HepG2 (cell line): Measurements from ENCODE around the gene NUP62. TPM values are rescaled to one million over a fixed set of nuclear protein-coding genes. Genes with fewer than 3 reads are reported as not detected.

Source experiments
- ATAC-seq: fragments of 200-7000 bp; cut with Tn5 transposase; 3 replicates; pipeline ENCODE4 v1.9.1; 2020; ENCODE audit warnings: mild to moderate bottlenecking, moderate library complexity
- BruUV-seq: library from RNA; stranded (reverse); fragments of 400-500 nt; replicated peaks from 2 replicates; lab custom pipeline; 2021; lab: Mats Ljungman, UMichigan
- CTCF ChIA-PET: fragments of 300-600 bp; formaldehyde crosslinking; extraction: SDS; loops from one replicate; lab custom pipeline; 2021; ENCODE audit warnings: low total read pairs, inconsistent platforms, low intra/inter-chr PET ratio; lab: Yijun Ruan, JAX
- POLR2A ChIA-PET: fragments of 350-600 bp; sonication (Branson Sonifier 250); formaldehyde crosslinking; loops from one replicate; lab custom pipeline; 2020; ENCODE audit warnings: antibody characterized with exemption, inconsistent platforms; lab: Yijun Ruan, JAX
- DNase-seq: peaks from one replicate; pipeline ENCODE4 v3.0.0-alpha.2; 2015; ENCODE audit warnings: low spot score
- FAIRE-seq: peaks from 3 replicates; lab custom pipeline; 2011; peaks lifted over from hg19 to GRCh38; lab: Jason Lieb, UNC
- H2AFZ ChIP-seq: one replicate; pipeline ENCODE4 v1.6.1; 2011; ENCODE audit warnings: low read length, inconsistent platforms
- H3K27ac ChIP-seq: fragments of 300-600 bp; 3 replicates; pipeline ENCODE4 v1.8.0; 2011; ENCODE audit warnings: mixed run types, mild to moderate bottlenecking, mixed read lengths, low read length, inconsistent platforms; ENCODE audit not compliant: insufficient read depth; ENCODE audit errors: extremely low read length
- H3K27me3 ChIP-seq, 2 experiments: fragments of 200-600 bp in 1 of 2; 2 replicates in 1 of 2; 3 replicates in 1 of 2; pipeline versions ENCODE4 v1.6.0 to v1.8.0; 2011; ENCODE audit warnings: low read length in 2 of 2, mild to moderate bottlenecking in 2 of 2, moderate library complexity in 2 of 2, inconsistent platforms in 1 of 2; ENCODE audit not compliant: insufficient read depth in 2 of 2, control insufficient read depth in 1 of 2
- H3K36me3 ChIP-seq, 2 experiments: fragments of 200-600 bp in 1 of 2; replicated peaks in 1 of 2; 2 replicates in 1 of 2; 3 replicates in 1 of 2; pipeline versions ENCODE4 v1.5.1 to v1.8.0; 2011; ENCODE audit warnings: low read length in 2 of 2, inconsistent platforms in 1 of 2; ENCODE audit not compliant: insufficient read depth in 2 of 2, control insufficient read depth in 1 of 2
- H3K4me1 ChIP-seq: 2 replicates; pipeline ENCODE4 v1.5.1; 2012; ENCODE audit warnings: low read length, inconsistent platforms; ENCODE audit not compliant: insufficient read depth
- H3K4me2 ChIP-seq: 2 replicates; pipeline ENCODE4 v1.6.0; 2011; ENCODE audit warnings: low read depth, low read length, inconsistent platforms
- H3K4me3 ChIP-seq, 3 experiments: fragments of 200-600 bp in 1 of 3; sonication (generic), shearing (Covaris generic) in 1 of 3; replicated peaks in 1 of 3; 2 replicates each; pipeline ENCODE4 v1.5.1; 2011 to 2016; ENCODE audit warnings: low read length in 3 of 3, inconsistent platforms in 2 of 3, low read depth in 2 of 3, mild to moderate bottlenecking in 2 of 3, control low read depth in 1 of 3, mixed read lengths in 1 of 3; ENCODE audit not compliant: insufficient read depth in 1 of 3
- H3K79me2 ChIP-seq: one replicate; pipeline ENCODE4 v1.6.1; 2011; ENCODE audit warnings: low read length, inconsistent platforms; ENCODE audit not compliant: insufficient read depth
- H3K9ac ChIP-seq: 2 replicates; pipeline ENCODE4 v1.6.0; 2011; ENCODE audit warnings: mild to moderate bottlenecking, low read depth, low read length, inconsistent platforms; ENCODE audit not compliant: insufficient read depth
- H3K9me3 ChIP-seq: 2 replicates; pipeline ENCODE4 v1.5.1; 2012; ENCODE audit warnings: mild to moderate bottlenecking, low read length
- H4K20me1 ChIP-seq: 2 replicates; pipeline ENCODE4 v1.6.0; 2011; ENCODE audit warnings: inconsistent platforms, mild to moderate bottlenecking, low read length, moderate library complexity; ENCODE audit not compliant: insufficient read depth
- AGO1 ChIP-seq: fragments of 200-400 bp; formaldehyde crosslinking; IDR thresholded peaks from 2 replicates; pipeline ENCODE4 v1.6.1; 2017; ENCODE audit warnings: mild to moderate bottlenecking, low read depth, low read length, moderate library complexity; ENCODE audit not compliant: poor library complexity, severe bottlenecking
- CENPT ChIP-seq: sonication (generic); formaldehyde crosslinking; IDR thresholded peaks from 2 replicates; pipeline ENCODE4 v1.8.0; 2022; ENCODE audit warnings: low read depth, mild to moderate bottlenecking, moderate library complexity, missing genetic modification reagents
- CREB1 ChIP-seq, 2 experiments: fragments of 450-650 bp in 1 of 2; IDR thresholded peaks; 2 replicates each; pipeline ENCODE4 v1.6.1; 2016 to 2017; ENCODE audit warnings: control low read depth in 1 of 2, mild to moderate bottlenecking in 1 of 2, missing compliant biosample characterization in 1 of 2, missing genetic modification characterization in 1 of 2
- CREB3 ChIP-seq: sonication (generic); formaldehyde crosslinking; IDR thresholded peaks from 2 replicates; pipeline ENCODE4 v1.5.0; 2020; ENCODE audit warnings: missing genetic modification reagents
- HNRNPL ChIP-seq: fragments of 200-400 bp; formaldehyde crosslinking; IDR thresholded peaks from 2 replicates; pipeline ENCODE4 v1.6.1; 2017; ENCODE audit warnings: mild to moderate bottlenecking, low read depth, low read length
- PTBP1 ChIP-seq: fragments of 200-400 bp; formaldehyde crosslinking; IDR thresholded peaks from 2 replicates; pipeline ENCODE4 v1.6.1; 2018; ENCODE audit warnings: low read length, low read depth; ENCODE audit not compliant: poor library complexity, severe bottlenecking
- SMAD1 ChIP-seq: sonication (generic); formaldehyde crosslinking; IDR thresholded peaks from 2 replicates; pipeline ENCODE4 v1.4.0; 2020; ENCODE audit warnings: missing genetic modification reagents, low read depth, mild to moderate bottlenecking, borderline replicate concordance
- TEF ChIP-seq: sonication (generic); formaldehyde crosslinking; IDR thresholded peaks from 2 replicates; pipeline ENCODE4 v1.5.0; 2020; ENCODE audit warnings: missing genetic modification reagents
- TMF1 ChIP-seq: sonication (generic); formaldehyde crosslinking; IDR thresholded peaks from 2 replicates; pipeline ENCODE4 v1.8.1; 2022; ENCODE audit warnings: low read depth, missing genetic modification reagents
- ZFX ChIP-seq: sonication (generic); formaldehyde crosslinking; IDR thresholded peaks from 2 replicates; pipeline ENCODE4 v1.4.0; 2020; ENCODE audit warnings: mild to moderate bottlenecking, low read depth, missing genetic modification reagents, moderate library complexity
- ZNF660 ChIP-seq: sonication (generic); formaldehyde crosslinking; IDR thresholded peaks from 2 replicates; pipeline ENCODE4 v1.5.1; 2020; ENCODE audit warnings: mild to moderate bottlenecking, low read depth, missing genetic modification reagents, borderline replicate concordance
- WGBS: methylation state at CpG from one replicate; pipeline ENCODE4 v1.1.6; 2017; ENCODE audit warnings: low lambda C conversion rate; 5-methylcytosine and 5-hydroxymethylcytosine counted together
- in situ Hi-C: cut with HindIII; loops from 2 replicates; pipeline ENCODE4 v1.10.0; 2017; ENCODE audit warnings: low pct_unique_long_range_greater_than_20kb; ENCODE audit not compliant: extremely low pct_ligation_motif_present
- intact Hi-C: fragments of 100-400 bp; cut with micrococcal nuclease; formaldehyde crosslinking; loops from one replicate; pipeline ENCODE4 v1.10.0; 2022; ENCODE audit not compliant: unreplicated experiment
- polyA plus RNA-seq, 8 experiments: library from polyadenylated mRNA; depleted of rRNA in 3 of 8; stranded (reverse) in 7 of 8; unstranded in 1 of 8; fragments of >200 nt; fragmentation: Illumina TruSeq in 4 of 8; extraction: Trizol in 4 of 8; gene quantifications; 2 replicates each; pipeline versions ENCODE4 v1.2.1 to v1.2.3, GENCODE V29; 2011 to 2016; ENCODE audit warnings: low read depth in 4 of 8, missing spikeins in 1 of 8, mixed read lengths in 1 of 8; ENCODE audit not compliant: insufficient read depth in 1 of 8
- total RNA-seq, 5 experiments: library from RNA; depleted of rRNA; stranded (reverse); fragments of >200 nt; fragmentation: Illumina TruSeq; extraction: Trizol; gene quantifications; 2 replicates each; pipeline ENCODE4 v1.2.3, GENCODE V29; 2016; ENCODE audit warnings: low read depth in 1 of 5

The NUP62 gene
- total and polyA plus RNA-seq, 2 of the 13 experiments (the other 11 are each of a cell fraction or from before 2014, with no cell fraction given): 16.5 to 41.5 TPM

- ChIA-PET CTCF (no interaction called here), POLR2A (no interaction called here)
- TF ChIP-seq CREB1 (IDR thresholded peaks at IDR 0.05) (0 out of 2 replicates have a peak, but pooled peaks have one; percentile 8), CREB1 (CRISPR knock-in tag; IDR thresholded peaks at IDR 0.05) (no peak), ZFX (no peak)
- peaks cover 18% of the 10 kb centered on the region for H3K4me1 ChIP-seq
- in situ Hi-C loops: no loop called here
- H3K79me2 ChIP-seq: no peaks in the 10 kb centered on the region
- no TSS peak for BruUV-seq
- peak within 1 kb of the TSS; percentile 10; the same call in 1 of the 2 replicates for H3K4me2 ChIP-seq
- 38% methylated on average over 17 of the region's 20 CpGs for WGBS
- no peak within 1 kb of the TSS for H3K27ac ChIP-seq
- no peak within 1 kb of the TSS for H3K9ac ChIP-seq
- DNase-seq (no peak), FAIRE-seq (no peak), ATAC-seq (no peak)
- no peaks in the 10 kb centered on the region for H4K20me1 ChIP-seq
- peaks cover 9 to 17% of the 10 kb centered on the region in 2 experiments; a peak in 4 of 5 replicates for H3K27me3 ChIP-seq
- peak within 1 kb of the TSS in 1 of 3 experiments; percentile 10; a peak in 1 of 6 replicates for H3K4me3 ChIP-seq
- no peaks in the 10 kb centered on the region for H3K36me3 ChIP-seq
- H2AFZ ChIP-seq: no peak within 1 kb of the TSS
- no peaks in the 10 kb centered on the region for H3K9me3 ChIP-seq
- intact Hi-C loops: no loop called here
Measured at GRCh38 chr19:49896863-49897621, 32.3 kb downstream of the NUP62 start, which contains the start of gene IL4I1. Gene IL4I1, minus strand, starts transcription at chr19:49896887. Its CDS starts 727 bp downstream, at chr19:49896160.

- intact Hi-C loops: no loop called here
- FAIRE-seq: no peak
- Histone ChIP-seq H4K20me1 (no peaks in the 10 kb centered on the region), H3K79me2 (no peaks in the 10 kb centered on the region), H3K4me3 (no peak overlapping the region), H3K9me3 (no peaks in the 10 kb centered on the region), H3K27me3 (peaks cover 9 to 17% of the 10 kb centered on the region in 2 experiments; a peak in 4 of 5 replicates), H3K4me1 (peaks cover 18% of the 10 kb centered on the region), H3K36me3 (no peaks in the 10 kb centered on the region), H3K9ac (no peak overlapping the region), H2AFZ (no peak overlapping the region), H3K27ac (no peak overlapping the region), H3K4me2 (no peak overlapping the region)
- no peak; the same call in 2 of the 3 replicates for ATAC-seq
- POLR2A ChIA-PET: no interaction called here
- DNase-seq: no peak
- CTCF ChIA-PET: no interaction called here
- in situ Hi-C loops: no loop called here
- WGBS: 34% methylated on average over 8 of the region's 17 CpGs
- no TSS peak for BruUV-seq
- TF ChIP-seq TMF1: no peak
- TF ChIP-seq TEF (CRISPR knock-in tag): no peak
- no peak for TF ChIP-seq ZNF660 (CRISPR knock-in tag)
- no peak for TF ChIP-seq SMAD1 (CRISPR knock-in tag)
- no peak for TF ChIP-seq CENPT (CRISPR knock-in tag)
- no peak for TF ChIP-seq AGO1
- no peak for TF ChIP-seq PTBP1
- no peak for TF ChIP-seq CREB3
- TF ChIP-seq HNRNPL: no peak
Measured at GRCh38 chr19:49895566-49896297, 33.6 kb downstream of the NUP62 start.
